Muscle of leg (tissue), 11 donors: Measurements from ENCODE around the gene RNF183. TPM values are rescaled to one million over a fixed set of nuclear protein-coding genes. Genes with fewer than 3 reads are reported as not detected.

Source experiments
- DNase-seq: peaks from one replicate; pipeline ENCODE4 v3.0.0; 2013
- H3K27ac ChIP-seq: one replicate; pipeline ENCODE4 v1.5.1; 2013; ENCODE audit warnings: mild to moderate bottlenecking, low read length, control low read depth
- H3K27me3 ChIP-seq: one replicate; pipeline ENCODE4 v1.6.1; 2013; ENCODE audit warnings: low read length; ENCODE audit not compliant: control insufficient read depth, insufficient read depth
- H3K36me3 ChIP-seq: one replicate; pipeline ENCODE4 v1.6.1; 2013; ENCODE audit warnings: low read length; ENCODE audit not compliant: control insufficient read depth, insufficient read depth
- H3K4me1 ChIP-seq: one replicate; pipeline ENCODE4 v1.6.1; 2013; ENCODE audit warnings: low read length; ENCODE audit not compliant: control insufficient read depth, insufficient read depth
- H3K4me3 ChIP-seq: one replicate; pipeline ENCODE4 v1.5.1; 2013; ENCODE audit warnings: low read length, control low read depth
- H3K9me3 ChIP-seq: replicated peaks from 2 replicates; pipeline ENCODE4 v1.6.1; 2013; ENCODE audit warnings: low read depth, low read length; ENCODE audit not compliant: control insufficient read depth
- WGBS: methylation state at CpG from one replicate; pipeline ENCODE4 v1.1.5; 2013; ENCODE audit warnings: missing lambda C conversion rate; ENCODE audit not compliant: insufficient coverage; 5-methylcytosine and 5-hydroxymethylcytosine counted together
- polyA plus RNA-seq, 8 donors: library from polyadenylated mRNA; unstranded; fragments of 120-200 nt; gene quantifications; one replicate each; pipeline versions ENCODE4 v1.2.1 to v1.2.3, GENCODE V29; 2013; ENCODE audit warnings: inconsistent platforms in 1 of 8, low replicate concordance in 1 of 8; ENCODE audit not compliant: insufficient read length in 8 of 8, insufficient read depth in 1 of 8
- total RNA-seq: library from RNA; stranded (reverse); fragments of 120-200 nt; gene quantifications from one replicate; pipeline ENCODE4 v1.2.4, GENCODE V29; 2013

Gene RNF183
- total and polyA plus RNA-seq, 9 donors: 0.04 to 0.35 (median 0.11) TPM; not detected in 4

- no peaks in the 10 kb centered on the region for H3K9me3 ChIP-seq
- no CpG with 5 or more reads among the region's 2 CpGs for WGBS
- no peak overlapping the region for H3K27ac ChIP-seq
- no peaks in the 10 kb centered on the region for H3K27me3 ChIP-seq
- H3K36me3 ChIP-seq: no peaks in the 10 kb centered on the region
- H3K4me3 ChIP-seq: no peak overlapping the region
- H3K4me1 ChIP-seq: peaks cover 3% of the 10 kb centered on the region
- peak; percentile 36 for DNase-seq
Measured at GRCh38 chr9:113317777-113318176, 14.6 kb upstream of the RNF183 start.

- Histone ChIP-seq H3K27ac (no peak overlapping the region), H3K27me3 (no peaks in the 10 kb centered on the region)
- WGBS: 81% methylated on average over 4 of the region's 4 CpGs
Measured at GRCh38 chr9:113316030-113316429, 12.9 kb upstream of the RNF183 start.

GRCh38 chr9:113315231-113315630 is 12.1 kb upstream of the RNF183 start:
- Histone ChIP-seq H3K27ac (no peak overlapping the region), H3K9me3 (no peaks in the 10 kb centered on the region), H3K4me1 (peaks cover 9% of the 10 kb centered on the region), H3K27me3 (no peaks in the 10 kb centered on the region), H3K36me3 (no peaks in the 10 kb centered on the region), H3K4me3 (no peak overlapping the region)
- DNase-seq: no peak

More at GRCh38 chr9:113316030-113316429, 12.9 kb upstream of the RNF183 start:
- peaks cover 9% of the 10 kb centered on the region for H3K4me1 ChIP-seq
- DNase-seq: no peak
- H3K36me3 ChIP-seq: no peaks in the 10 kb centered on the region
- no peak overlapping the region for H3K4me3 ChIP-seq
- no peaks in the 10 kb centered on the region for H3K9me3 ChIP-seq

GRCh38 chr9:113313261-113313660 is 10.1 kb upstream of the RNF183 start:
- peak; percentile 56 for DNase-seq

GRCh38 chr9:113311961-113312360 is 8.8 kb upstream of the RNF183 start:
- Histone ChIP-seq H3K27ac (no peak overlapping the region), H3K9me3 (no peaks in the 10 kb centered on the region), H3K36me3 (no peaks in the 10 kb centered on the region), H3K27me3 (no peaks in the 10 kb centered on the region), H3K4me3 (no peak overlapping the region), H3K4me1 (peaks cover 9% of the 10 kb centered on the region)
- DNase-seq: no peak
- WGBS: no CpG with 5 or more reads among the region's 3 CpGs

More at GRCh38 chr9:113313261-113313660, 10.1 kb upstream of the RNF183 start:
- H3K36me3 ChIP-seq: no peaks in the 10 kb centered on the region
- no peaks in the 10 kb centered on the region for H3K9me3 ChIP-seq
- 31% methylated on average over 2 of the region's 5 CpGs for WGBS
- H3K27me3 ChIP-seq: no peaks in the 10 kb centered on the region
- peak overlapping the region; percentile 57 for H3K27ac ChIP-seq
- no peak overlapping the region for H3K4me3 ChIP-seq
- peaks cover 9% of the 10 kb centered on the region for H3K4me1 ChIP-seq

GRCh38 chr9:113310538-113310937 is 7.4 kb upstream of the RNF183 start:
- no peak overlapping the region for H3K27ac ChIP-seq
- no peak overlapping the region for H3K4me3 ChIP-seq
- peaks cover 9% of the 10 kb centered on the region for H3K4me1 ChIP-seq
- H3K27me3 ChIP-seq: no peaks in the 10 kb centered on the region
- WGBS: no CpG with 5 or more reads among the region's 3 CpGs
- DNase-seq: peak; percentile 19
- H3K9me3 ChIP-seq: no peaks in the 10 kb centered on the region
- no peaks in the 10 kb centered on the region for H3K36me3 ChIP-seq

GRCh38 chr9:113309204-113309813 is 6.1 kb upstream of the RNF183 start:
- Histone ChIP-seq H3K9me3 (no peaks in the 10 kb centered on the region), H3K27ac (no peak overlapping the region), H3K4me3 (no peak overlapping the region), H3K36me3 (no peaks in the 10 kb centered on the region), H3K4me1 (peaks cover 9% of the 10 kb centered on the region), H3K27me3 (no peaks in the 10 kb centered on the region)
- WGBS: no CpG with 5 or more reads among the region's 2 CpGs
- DNase-seq: peak; percentile 55

GRCh38 chr9:113307396-113307975 is 4.3 kb upstream of the RNF183 start:
- no peak overlapping the region for H3K4me3 ChIP-seq
- 50% methylated on average over 6 of the region's 8 CpGs for WGBS
- no peak overlapping the region for H3K27ac ChIP-seq
- H3K9me3 ChIP-seq: no peaks in the 10 kb centered on the region
- peaks cover 5% of the 10 kb centered on the region for H3K4me1 ChIP-seq
- peaks cover 3% of the 10 kb centered on the region for H3K27me3 ChIP-seq
- no peaks in the 10 kb centered on the region for H3K36me3 ChIP-seq
- DNase-seq: no peak

GRCh38 chr9:113306566-113306965 is 3.4 kb upstream of the RNF183 start:
- H3K4me1 ChIP-seq: no peaks in the 10 kb centered on the region
- no peaks in the 10 kb centered on the region for H3K36me3 ChIP-seq
- no peaks in the 10 kb centered on the region for H3K9me3 ChIP-seq
- H3K27me3 ChIP-seq: peaks cover 3% of the 10 kb centered on the region
- DNase-seq: no peak
- no CpG with 5 or more reads among the region's 1 CpG for WGBS
- H3K27ac ChIP-seq: no peak overlapping the region
- no peak overlapping the region for H3K4me3 ChIP-seq

- 70% methylated on average over 2 of the region's 8 CpGs for WGBS
- Histone ChIP-seq H3K9me3 (no peaks in the 10 kb centered on the region), H3K27me3 (peaks cover 7% of the 10 kb centered on the region), H3K4me3 (no peak overlapping the region), H3K4me1 (peaks cover 2% of the 10 kb centered on the region), H3K27ac (no peak overlapping the region), H3K36me3 (no peaks in the 10 kb centered on the region)
- DNase-seq: no peak
Measured at GRCh38 chr9:113301548-113301947, 1.6 kb downstream of the RNF183 start.
